Astrocyte (in vitro differentiated cells and primary cell): ENCODE data around the gene AMFR.

Source experiments
- EZH2 ChIP-seq: IDR thresholded peaks from 2 replicates; pipeline ENCODE4 v1.6.1; 2012; ENCODE audit warnings: mild to moderate bottlenecking, low read length, inconsistent platforms; ENCODE audit not compliant: insufficient read depth
- TF ChIP-seq, protein P1 (sequence below): IDR thresholded peaks from 2 replicates; pipeline ENCODE4 v1.5.1; 2011; ENCODE audit warnings: low read depth, mild to moderate bottlenecking, inconsistent platforms, low read length, moderate library complexity; ENCODE audit not compliant: insufficient read depth

DNA sequence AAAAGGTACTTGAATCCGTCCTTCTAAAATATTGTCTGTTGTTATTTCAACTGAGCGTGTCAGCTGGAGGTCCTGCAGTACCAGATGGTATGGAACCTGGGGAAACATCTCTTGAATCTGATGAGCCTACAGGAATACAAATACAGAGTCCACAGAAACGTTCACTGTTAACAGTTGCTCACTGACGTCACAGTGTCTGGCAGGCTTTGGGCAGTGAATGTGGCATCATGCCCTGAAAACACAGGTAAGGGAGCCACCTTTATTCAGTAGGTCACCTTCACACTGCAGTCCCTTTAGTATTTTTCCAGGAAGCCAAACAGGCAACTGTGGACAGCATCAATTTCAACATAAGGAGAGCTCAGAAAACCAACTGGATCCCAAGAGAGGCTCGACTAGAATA lies 56.1 kb downstream of the AMFR start:
- TF ChIP-seq, protein P1, sequence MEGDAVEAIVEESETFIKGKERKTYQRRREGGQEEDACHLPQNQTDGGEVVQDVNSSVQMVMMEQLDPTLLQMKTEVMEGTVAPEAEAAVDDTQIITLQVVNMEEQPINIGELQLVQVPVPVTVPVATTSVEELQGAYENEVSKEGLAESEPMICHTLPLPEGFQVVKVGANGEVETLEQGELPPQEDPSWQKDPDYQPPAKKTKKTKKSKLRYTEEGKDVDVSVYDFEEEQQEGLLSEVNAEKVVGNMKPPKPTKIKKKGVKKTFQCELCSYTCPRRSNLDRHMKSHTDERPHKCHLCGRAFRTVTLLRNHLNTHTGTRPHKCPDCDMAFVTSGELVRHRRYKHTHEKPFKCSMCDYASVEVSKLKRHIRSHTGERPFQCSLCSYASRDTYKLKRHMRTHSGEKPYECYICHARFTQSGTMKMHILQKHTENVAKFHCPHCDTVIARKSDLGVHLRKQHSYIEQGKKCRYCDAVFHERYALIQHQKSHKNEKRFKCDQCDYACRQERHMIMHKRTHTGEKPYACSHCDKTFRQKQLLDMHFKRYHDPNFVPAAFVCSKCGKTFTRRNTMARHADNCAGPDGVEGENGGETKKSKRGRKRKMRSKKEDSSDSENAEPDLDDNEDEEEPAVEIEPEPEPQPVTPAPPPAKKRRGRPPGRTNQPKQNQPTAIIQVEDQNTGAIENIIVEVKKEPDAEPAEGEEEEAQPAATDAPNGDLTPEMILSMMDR: no peak
- no peak for TF ChIP-seq EZH2
